ENCODE measurements around the gene BRD8.

BRD8 gene

GRCh38 chr5:138132543-138132942 lies 45.9 kb downstream of the BRD8 start:
- Histone ChIP-seq H3K4me3 (ENCODE audit: insufficient read depth, low read depth, low read length) (no peak overlapping the region), H3K4me1 (ENCODE audit: control insufficient read depth, insufficient read depth, low read length) (no peaks in the 10 kb centered on the region), H3K27ac (ENCODE audit: insufficient read depth, low read depth, low read length, poor library complexity, severe bottlenecking) (no peak overlapping the region), H3K36me3 (ENCODE audit: control insufficient read depth, insufficient read depth, low read length) (no peaks in the 10 kb centered on the region), H3K27me3 (ENCODE audit: control insufficient read depth, insufficient read depth, low read length, poor library complexity, severe bottlenecking) (no peaks in the 10 kb centered on the region), H3K9me3 (ENCODE audit: control insufficient read depth, low read length) (no peaks in the 10 kb centered on the region)
- WGBS, 2 experiments: 89 to 92% methylated on average over 7 of the region's 7 CpGs

- no peak overlapping the region for H3K27ac ChIP-seq (ENCODE audit: insufficient read depth, low read depth, low read length, poor library complexity, severe bottlenecking)
- no peaks in the 10 kb centered on the region for H3K9me3 ChIP-seq (ENCODE audit: control insufficient read depth, low read length)
- H3K4me1 ChIP-seq (ENCODE audit: control insufficient read depth, insufficient read depth, low read length): no peaks in the 10 kb centered on the region
- no peaks in the 10 kb centered on the region for H3K36me3 ChIP-seq (ENCODE audit: control insufficient read depth, insufficient read depth, low read length)
- no peaks in the 10 kb centered on the region for H3K27me3 ChIP-seq (ENCODE audit: control insufficient read depth, insufficient read depth, low read length, poor library complexity, severe bottlenecking)
- no peak overlapping the region for H3K4me3 ChIP-seq (ENCODE audit: insufficient read depth, low read depth, low read length)
- WGBS, 2 experiments: 94% methylated on average over 6 of the region's 6 CpGs
These were observed 49.1 kb downstream of the BRD8 start for GRCh38 chr5:138129347-138129746.

- no peaks in the 10 kb centered on the region for H3K36me3 ChIP-seq (ENCODE audit: control insufficient read depth, insufficient read depth, low read length)
- H3K9me3 ChIP-seq (ENCODE audit: control insufficient read depth, low read length): no peaks in the 10 kb centered on the region
- no peak overlapping the region for H3K27ac ChIP-seq (ENCODE audit: insufficient read depth, low read depth, low read length, poor library complexity, severe bottlenecking)
- WGBS, 2 experiments: 91 to 95% methylated on average over 5 of the region's 5 CpGs
- H3K4me1 ChIP-seq (ENCODE audit: control insufficient read depth, insufficient read depth, low read length): no peaks in the 10 kb centered on the region
- no peaks in the 10 kb centered on the region for H3K27me3 ChIP-seq (ENCODE audit: control insufficient read depth, insufficient read depth, low read length, poor library complexity, severe bottlenecking)
- H3K4me3 ChIP-seq (ENCODE audit: insufficient read depth, low read depth, low read length): no peak overlapping the region
These were observed 50.1 kb downstream of the BRD8 start for GRCh38 chr5:138128334-138128733.

DNA sequence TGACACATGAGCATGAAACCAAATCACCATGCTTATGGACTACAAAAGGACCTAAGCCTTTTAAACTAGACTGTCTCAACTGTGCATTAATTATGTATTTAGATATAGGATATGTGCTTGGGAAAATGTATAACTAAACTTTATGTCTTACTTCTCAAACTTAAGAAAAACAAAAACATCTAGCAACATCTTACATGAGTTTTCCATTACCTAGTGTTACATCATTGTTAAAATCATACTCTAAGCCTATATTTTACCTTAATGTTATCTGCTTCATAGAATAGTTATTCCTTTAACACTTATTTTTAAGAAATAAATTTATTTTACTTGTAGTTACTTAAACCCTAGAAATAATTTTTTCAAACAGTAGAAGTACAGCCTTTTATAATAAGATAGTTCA lies 63.2 kb downstream of the BRD8 start:
- Histone ChIP-seq H3K4me1 (ENCODE audit: control insufficient read depth, insufficient read depth, low read length) (peaks cover 2% of the 10 kb centered on the region), H3K27me3 (ENCODE audit: control insufficient read depth, insufficient read depth, low read length, poor library complexity, severe bottlenecking) (no peaks in the 10 kb centered on the region), H3K9me3 (ENCODE audit: control insufficient read depth, low read length) (no peaks in the 10 kb centered on the region), H3K4me3 (ENCODE audit: insufficient read depth, low read depth, low read length) (no peak overlapping the region), H3K27ac (ENCODE audit: insufficient read depth, low read depth, low read length, poor library complexity, severe bottlenecking) (no peak overlapping the region), H3K36me3 (ENCODE audit: control insufficient read depth, insufficient read depth, low read length) (no peaks in the 10 kb centered on the region)

GRCh38 chr5:138111937-138112336 lies 66.5 kb downstream of the BRD8 start:
- Histone ChIP-seq H3K36me3 (ENCODE audit: control insufficient read depth, insufficient read depth, low read length) (no peaks in the 10 kb centered on the region), H3K9me3 (ENCODE audit: control insufficient read depth, low read length) (no peaks in the 10 kb centered on the region), H3K4me1 (ENCODE audit: control insufficient read depth, insufficient read depth, low read length) (peaks cover 12% of the 10 kb centered on the region), H3K27ac (ENCODE audit: insufficient read depth, low read depth, low read length, poor library complexity, severe bottlenecking) (no peak overlapping the region), H3K27me3 (ENCODE audit: control insufficient read depth, insufficient read depth, low read length, poor library complexity, severe bottlenecking) (no peaks in the 10 kb centered on the region), H3K4me3 (ENCODE audit: insufficient read depth, low read depth, low read length) (no peak overlapping the region)
- WGBS, 2 experiments: 71 to 83% methylated on average over 1 of the region's 1 CpG

- Histone ChIP-seq H3K27ac (ENCODE audit: insufficient read depth, low read depth, low read length, poor library complexity, severe bottlenecking) (no peak overlapping the region), H3K27me3 (ENCODE audit: control insufficient read depth, insufficient read depth, low read length, poor library complexity, severe bottlenecking) (no peaks in the 10 kb centered on the region), H3K36me3 (ENCODE audit: control insufficient read depth, insufficient read depth, low read length) (no peaks in the 10 kb centered on the region), H3K4me3 (ENCODE audit: insufficient read depth, low read depth, low read length) (no peak overlapping the region), H3K4me1 (ENCODE audit: control insufficient read depth, insufficient read depth, low read length) (peaks cover 12% of the 10 kb centered on the region), H3K9me3 (ENCODE audit: control insufficient read depth, low read length) (no peaks in the 10 kb centered on the region)
- WGBS, 2 experiments: 92 to 96% methylated on average over 4 of the region's 4 CpGs
These were observed 67.2 kb downstream of the BRD8 start for GRCh38 chr5:138111181-138111580.

GRCh38 chr5:138110266-138110963 lies 68.0 kb downstream of the BRD8 start:
- Histone ChIP-seq H3K27ac (ENCODE audit: insufficient read depth, low read depth, low read length, poor library complexity, severe bottlenecking) (no peak overlapping the region), H3K36me3 (ENCODE audit: control insufficient read depth, insufficient read depth, low read length) (no peaks in the 10 kb centered on the region), H3K27me3 (ENCODE audit: control insufficient read depth, insufficient read depth, low read length, poor library complexity, severe bottlenecking) (no peaks in the 10 kb centered on the region), H3K4me1 (ENCODE audit: control insufficient read depth, insufficient read depth, low read length) (peaks cover 12% of the 10 kb centered on the region), H3K9me3 (ENCODE audit: control insufficient read depth, low read length) (no peaks in the 10 kb centered on the region), H3K4me3 (ENCODE audit: insufficient read depth, low read depth, low read length) (no peak overlapping the region)
- 25 to 46% methylated on average over 3 to 4 of the region's 4 CpGs for WGBS, 2 experiments

- no peaks in the 10 kb centered on the region for H3K36me3 ChIP-seq (ENCODE audit: control insufficient read depth, insufficient read depth, low read length)
- peaks cover 12% of the 10 kb centered on the region for H3K4me1 ChIP-seq (ENCODE audit: control insufficient read depth, insufficient read depth, low read length)
- H3K27ac ChIP-seq (ENCODE audit: insufficient read depth, low read depth, low read length, poor library complexity, severe bottlenecking): no peak overlapping the region
- no peak overlapping the region for H3K4me3 ChIP-seq (ENCODE audit: insufficient read depth, low read depth, low read length)
- WGBS, 2 experiments: 83% methylated on average over 1 of the region's 1 CpG
- no peaks in the 10 kb centered on the region for H3K27me3 ChIP-seq (ENCODE audit: control insufficient read depth, insufficient read depth, low read length, poor library complexity, severe bottlenecking)
- no peaks in the 10 kb centered on the region for H3K9me3 ChIP-seq (ENCODE audit: control insufficient read depth, low read length)
These were observed 68.8 kb downstream of the BRD8 start for GRCh38 chr5:138109463-138110265.

- Histone ChIP-seq H3K9me3 (ENCODE audit: control insufficient read depth, low read length) (no peaks in the 10 kb centered on the region), H3K27ac (ENCODE audit: insufficient read depth, low read depth, low read length, poor library complexity, severe bottlenecking) (no peak overlapping the region), H3K27me3 (ENCODE audit: control insufficient read depth, insufficient read depth, low read length, poor library complexity, severe bottlenecking) (no peaks in the 10 kb centered on the region), H3K36me3 (ENCODE audit: control insufficient read depth, insufficient read depth, low read length) (no peaks in the 10 kb centered on the region), H3K4me3 (ENCODE audit: insufficient read depth, low read depth, low read length) (no peak overlapping the region), H3K4me1 (ENCODE audit: control insufficient read depth, insufficient read depth, low read length) (peaks cover 12% of the 10 kb centered on the region)
- no CpG with 5 or more reads among the region's 1 CpG for WGBS, 2 experiments
These were observed 71.2 kb downstream of the BRD8 start for GRCh38 chr5:138107213-138107612.

- WGBS, 2 experiments: 94 to 95% methylated on average over 6 of the region's 6 CpGs
- Histone ChIP-seq H3K4me3 (ENCODE audit: insufficient read depth, low read depth, low read length) (no peak overlapping the region), H3K36me3 (ENCODE audit: control insufficient read depth, insufficient read depth, low read length) (no peaks in the 10 kb centered on the region), H3K9me3 (ENCODE audit: control insufficient read depth, low read length) (no peaks in the 10 kb centered on the region), H3K27me3 (ENCODE audit: control insufficient read depth, insufficient read depth, low read length, poor library complexity, severe bottlenecking) (no peaks in the 10 kb centered on the region), H3K4me1 (ENCODE audit: control insufficient read depth, insufficient read depth, low read length) (peaks cover 12% of the 10 kb centered on the region), H3K27ac (ENCODE audit: insufficient read depth, low read depth, low read length, poor library complexity, severe bottlenecking) (no peak overlapping the region)
These were observed 72.7 kb downstream of the BRD8 start for GRCh38 chr5:138105709-138106108.
